Measurements from ENCODE around the gene CHCHD3. TPM values are rescaled to one million over a fixed set of nuclear protein-coding genes. Genes with fewer than 3 reads are reported as not detected.

The CHCHD3 gene
- total and polyA plus RNA-seq, 2 of the 4 experiments (the other 2 are of a cell fraction) = 56.9 to 141 TPM

DNA sequence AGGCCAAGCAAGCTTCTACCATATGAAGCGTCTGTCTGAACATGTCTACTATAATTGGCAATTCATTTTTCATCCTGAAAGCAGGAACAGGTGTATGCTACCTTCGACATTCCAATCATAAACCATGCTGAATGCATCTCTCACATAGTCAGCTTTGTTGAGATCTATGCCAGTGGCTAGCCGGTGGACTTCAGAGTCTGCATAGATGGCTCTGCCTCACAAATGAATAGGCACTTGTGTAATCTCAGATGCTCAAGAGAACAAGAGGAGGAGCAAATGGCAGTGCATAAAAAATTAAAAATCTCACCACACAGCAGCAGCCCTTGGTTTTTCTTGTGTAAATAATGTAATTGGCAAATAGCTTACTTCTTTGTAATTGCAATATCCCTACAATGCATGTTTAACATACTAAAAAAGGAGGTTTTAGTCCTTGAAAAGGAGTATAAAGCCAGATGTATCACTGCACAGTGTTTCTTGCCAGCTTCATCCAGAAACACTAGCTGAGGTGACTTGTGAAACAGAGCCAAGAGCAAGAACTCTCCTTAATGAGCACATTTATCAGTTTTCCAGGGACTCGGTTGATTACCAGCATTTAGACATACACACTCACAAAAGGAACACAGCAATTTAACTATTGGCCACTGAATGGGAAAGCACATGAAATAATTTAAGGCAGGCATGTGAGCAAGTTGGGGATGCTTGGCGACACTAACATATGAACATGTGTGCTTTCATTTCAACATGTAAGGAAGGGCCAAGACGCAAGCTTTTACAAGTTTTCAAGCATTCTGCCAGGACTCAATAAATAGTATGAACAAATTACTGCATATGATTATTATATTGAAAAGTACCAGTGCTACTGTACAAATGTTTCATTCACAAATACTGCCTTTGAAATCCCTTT lies 255.7 kb downstream of the CHCHD3 start:
- in situ Hi-C loops (cut with MboI; ENCODE audit: low sequenced_read_pairs) = no loop called here
- H3K36me3 ChIP-seq (ENCODE audit: control insufficient read depth, insufficient read depth, low read length) = no peaks in the 10 kb centered on the region
- H3K23ac ChIP-seq (ENCODE audit: low read depth, low read length) = no peak overlapping the region
- no peak overlapping the region for H4K8ac ChIP-seq (ENCODE audit: low read depth in 2 of 2, low read length in 2 of 2)
- H2AK5ac ChIP-seq (ENCODE audit: low read depth, low read length) = no peak overlapping the region
- ATAC-seq (ENCODE audit: low read depth) (no peak), DNase-seq (no peak)
- H2BK15ac ChIP-seq (ENCODE audit: low read depth, low read length) = no peak overlapping the region
- no peak overlapping the region for H2BK5ac ChIP-seq (ENCODE audit: low read depth, low read length, poor library complexity, severe bottlenecking)
- no peaks in the 10 kb centered on the region; the same call in 1 of the 2 replicates for H3K9me1 ChIP-seq (ENCODE audit: insufficient read depth, low read length)
- BruUV-seq (replicated peaks) = no TSS peak
- no peak overlapping the region for H3K27ac ChIP-seq (ENCODE audit: insufficient read depth, low read length)
- TF ChIP-seq MXI1 (IDR thresholded peaks at IDR 0.05; ENCODE audit: borderline replicate concordance, low read depth, low read length) (no peak), NFE2L2 (IDR thresholded peaks at IDR 0.05; ENCODE audit: low read depth, low read length) (no peak), POLR2A (IDR thresholded peaks at IDR 0.05; ENCODE audit: low read depth, low read length) (no peak), USF2 (IDR thresholded peaks at IDR 0.05; ENCODE audit: low read depth, low read length) (no peak), FOS (IDR thresholded peaks at IDR 0.05; ENCODE audit: low read depth, low read length) (no peak), ELK1 (IDR thresholded peaks at IDR 0.05; ENCODE audit: borderline replicate concordance, low read depth, low read length) (no peak)
- H4K20me1 ChIP-seq (ENCODE audit: insufficient read depth, low read length) = no peaks in the 10 kb centered on the region
- no peak overlapping the region for H2AK9ac ChIP-seq (replicated peaks; ENCODE audit: low read depth, low read length, poor library complexity)
- no peak overlapping the region for H3K18ac ChIP-seq (ENCODE audit: low read depth, low read length)
- H2BK20ac ChIP-seq (ENCODE audit: low read depth, low read length) = no peak overlapping the region
- CTCF ChIA-PET = no interaction called here
- H3K4me3 ChIP-seq (ENCODE audit: insufficient read depth, low read depth, low read length) = no peak overlapping the region
- H3K4me1 ChIP-seq (ENCODE audit: control insufficient read depth, insufficient read depth, low read length) = no peaks in the 10 kb centered on the region
- H3K9ac ChIP-seq (ENCODE audit: low read depth, low read length) = no peak overlapping the region
- H3K9me3 ChIP-seq (ENCODE audit: control insufficient read depth, insufficient read depth, low read length) = no peaks in the 10 kb centered on the region
- H3K56ac ChIP-seq (ENCODE audit: extremely low read depth, insufficient read depth, low read length) = no peak overlapping the region
- intact Hi-C loops (cut with micrococcal nuclease) = no loop called here
- no peak overlapping the region for H3K4ac ChIP-seq (ENCODE audit: low read depth, low read length)
- H3K27me3 ChIP-seq (ENCODE audit: control insufficient read depth, insufficient read depth, low read length) = no peaks in the 10 kb centered on the region
- H4K5ac ChIP-seq (ENCODE audit: low read depth, low read length) = no peak overlapping the region
- H2AFZ ChIP-seq (replicated peaks; ENCODE audit: low read length, poor library complexity) = no peak overlapping the region
- H2BK120ac ChIP-seq (ENCODE audit: low read depth, low read length) = no peak overlapping the region
- POLR2A ChIA-PET (ENCODE audit: unreplicated experiment) = no interaction called here
- no peak overlapping the region for H4K91ac ChIP-seq (ENCODE audit: insufficient read depth, low read depth, low read length)
- no peak overlapping the region for H3K14ac ChIP-seq (replicated peaks; ENCODE audit: low read depth, low read length)
- dilution Hi-C loops (cut with HindIII; ENCODE audit: low sequenced_read_pairs, unreplicated experiment) = no loop called here
- WGBS, 2 experiments (ENCODE audit: extremely low coverage in 2 of 2, insufficient read length in 1 of 2) = no CpG with 5 or more reads among the region's 6 CpGs
- peaks cover 3 to 6% of the 10 kb centered on the region in 2 experiments; a peak in 2 of 4 replicates for H3K79me1 ChIP-seq (ENCODE audit: low read depth in 1 of 2, low read length in 2 of 2)
- H3K4me2 ChIP-seq (ENCODE audit: low read depth, low read length) = no peak overlapping the region
